GM12891 (cell line): Measurements from ENCODE around the gene CKAP2.
"Not testable (repeated sequence)": the region's sequence is repeated elsewhere in the genome, so short reads cannot be mapped to it uniquely, and the experiment has no call there.

ENCODE experiments used
- POLR2A ChIP-seq: IDR thresholded peaks from 2 replicates; pipeline ENCODE4 v1.6.1; 2011; ENCODE audit warnings: low read depth, low read length, control low read depth
- POLR2AphosphoS5 ChIP-seq: IDR thresholded peaks from 2 replicates; pipeline ENCODE4 v1.6.1; 2011; ENCODE audit warnings: low read depth, low read length, control low read depth
- SPI1 ChIP-seq: IDR thresholded peaks from 2 replicates; pipeline ENCODE4 v1.6.1; 2011; ENCODE audit warnings: low read depth, low read length, control low read depth
- TAF1 ChIP-seq: IDR thresholded peaks from 2 replicates; pipeline ENCODE4 v1.6.1; 2011; ENCODE audit warnings: low read depth, low read length, control low read depth

GRCh38 chr13:52505843-52506242 is 50.6 kb downstream of the CKAP2 start:
- not testable (repeated sequence) for TF ChIP-seq POLR2A, POLR2AphosphoS5, TAF1, SPI1
